Sigmoid colon (tissue), 4 donors: ENCODE data around the gene SLC35F1.

ENCODE experiments used
- EP300 ChIP-seq, 4 donors: sonication (generic); formaldehyde crosslinking; IDR thresholded peaks; one replicate each; pipeline ENCODE4 v1.6.1; 2017; ENCODE audit warnings: antibody characterized with exemption in 4 of 4
- POLR2A ChIP-seq, 2 donors: fragments of 450-650 bp; IDR thresholded peaks; one replicate each; pipeline ENCODE4 v1.6.1; 2016; ENCODE audit warnings: antibody characterized with exemption in 2 of 2, mild to moderate bottlenecking in 2 of 2, moderate library complexity in 2 of 2
- POLR2AphosphoS5 ChIP-seq, 4 donors: sonication (generic); formaldehyde crosslinking; IDR thresholded peaks; one replicate each; pipeline ENCODE4 v1.6.1; 2017; ENCODE audit warnings: antibody characterized with exemption in 4 of 4
- TF ChIP-seq, protein P1 (sequence below), 4 experiments: fragments of 450-650 bp in 3 of 4; fragments of 200-600 bp in 1 of 4; IDR thresholded peaks; one replicate each; pipeline ENCODE4 v1.5.1; 2016 to 2019; ENCODE audit warnings: antibody characterized with exemption in 4 of 4, mild to moderate bottlenecking in 3 of 4, moderate library complexity in 2 of 4

GRCh38 chr6:117906958-117907600, at the start of gene SLC35F1:
- TF ChIP-seq POLR2A (IDR thresholded peaks at IDR 0.05) (no peak), EP300 (IDR thresholded peaks at IDR 0.05) (no peak), POLR2AphosphoS5 (IDR thresholded peaks at IDR 0.05) (peak in 2 of 4 donors; percentile 32)
- TF ChIP-seq, protein P1, sequence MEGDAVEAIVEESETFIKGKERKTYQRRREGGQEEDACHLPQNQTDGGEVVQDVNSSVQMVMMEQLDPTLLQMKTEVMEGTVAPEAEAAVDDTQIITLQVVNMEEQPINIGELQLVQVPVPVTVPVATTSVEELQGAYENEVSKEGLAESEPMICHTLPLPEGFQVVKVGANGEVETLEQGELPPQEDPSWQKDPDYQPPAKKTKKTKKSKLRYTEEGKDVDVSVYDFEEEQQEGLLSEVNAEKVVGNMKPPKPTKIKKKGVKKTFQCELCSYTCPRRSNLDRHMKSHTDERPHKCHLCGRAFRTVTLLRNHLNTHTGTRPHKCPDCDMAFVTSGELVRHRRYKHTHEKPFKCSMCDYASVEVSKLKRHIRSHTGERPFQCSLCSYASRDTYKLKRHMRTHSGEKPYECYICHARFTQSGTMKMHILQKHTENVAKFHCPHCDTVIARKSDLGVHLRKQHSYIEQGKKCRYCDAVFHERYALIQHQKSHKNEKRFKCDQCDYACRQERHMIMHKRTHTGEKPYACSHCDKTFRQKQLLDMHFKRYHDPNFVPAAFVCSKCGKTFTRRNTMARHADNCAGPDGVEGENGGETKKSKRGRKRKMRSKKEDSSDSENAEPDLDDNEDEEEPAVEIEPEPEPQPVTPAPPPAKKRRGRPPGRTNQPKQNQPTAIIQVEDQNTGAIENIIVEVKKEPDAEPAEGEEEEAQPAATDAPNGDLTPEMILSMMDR (IDR thresholded peaks at IDR 0.05), result no peak
